HG03095 (cell line): ENCODE data around the gene HEPACAM.

ENCODE experiments used
- ATAC-seq: cut with Tn5 transposase; IDR thresholded peaks from one replicate; pipeline ENCODE4 v1.9.1; 2021; ENCODE audit warnings: moderate library complexity; ENCODE audit not compliant: unreplicated experiment

The HEPACAM gene

DNA sequence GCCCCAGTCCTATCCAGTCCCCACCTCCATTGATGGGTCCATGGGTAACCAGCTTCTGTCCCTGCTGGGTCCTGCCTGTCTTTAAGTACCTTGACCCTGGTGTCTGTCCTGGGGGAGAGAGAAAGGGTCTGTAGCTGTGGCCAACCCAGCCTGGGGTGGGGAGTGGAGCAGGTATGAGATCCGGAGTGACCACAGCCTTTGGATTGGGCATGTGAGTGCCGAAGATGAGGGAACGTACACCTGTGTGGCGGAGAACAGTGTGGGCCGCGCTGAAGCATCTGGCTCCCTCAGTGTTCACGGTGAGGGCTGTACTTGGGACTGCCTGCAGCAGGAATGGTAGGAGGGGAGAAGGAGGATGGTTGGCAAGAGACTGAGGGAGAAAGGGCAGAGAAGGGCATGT is 65.4 kb downstream of the HEPACAM start:
- no peak for ATAC-seq

DNA sequence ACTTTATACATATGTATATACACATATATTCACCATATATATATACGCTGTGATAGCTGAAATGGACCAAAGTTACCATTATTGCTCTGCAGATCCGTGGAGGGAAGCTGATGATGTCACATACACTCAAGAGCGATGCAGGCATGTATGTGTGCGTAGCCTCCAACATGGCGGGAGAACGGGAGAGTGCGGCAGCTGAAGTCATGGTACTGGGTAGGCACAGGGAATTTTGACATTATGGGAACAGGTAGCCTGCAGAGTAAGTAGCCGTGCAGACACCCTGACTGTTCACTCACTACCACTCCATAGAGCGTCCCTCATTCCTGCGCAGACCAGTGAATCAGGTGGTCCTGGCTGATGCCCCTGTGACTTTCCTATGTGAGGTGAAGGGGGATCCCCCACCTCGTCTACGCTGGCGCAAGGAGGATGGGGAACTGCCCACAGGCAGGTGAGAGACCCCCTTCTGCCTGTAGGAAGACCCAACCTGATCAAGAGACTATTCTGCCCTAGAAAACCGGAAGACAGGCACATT is 65.9 kb downstream of the HEPACAM start:
- ATAC-seq = no peak

- ATAC-seq = no peak
Observed at GRCh38 chr11:124869331-124869730, 66.5 kb downstream of the HEPACAM start.
